NCI-H2196 (cell line): Measurements from ENCODE around the gene LAIR1.
A peak's percentile ranks its signal among the peaks of the same experiment; 100 is the strongest.
"Not testable (repeated sequence)": the region's sequence is repeated elsewhere in the genome, so short reads cannot be mapped to it uniquely, and the experiment has no call there.

Experiments
- DNase-seq: peaks from one replicate; lab custom pipeline; 2025; ENCODE audit not compliant: unreplicated experiment; lab: John Stamatoyannopoulos, UW

LAIR1 gene

GRCh38 chr19:54364775-54365257 lies at the start of gene LAIR1:
Gene LAIR1 (minus strand): TSS chr19:54364931. CDS start chr19:54364804, 127 bp downstream.
- no peak for DNase-seq

- no peak for DNase-seq
Measured at GRCh38 chr19:54414156-54414555, 49.4 kb upstream of the LAIR1 start.

DNA sequence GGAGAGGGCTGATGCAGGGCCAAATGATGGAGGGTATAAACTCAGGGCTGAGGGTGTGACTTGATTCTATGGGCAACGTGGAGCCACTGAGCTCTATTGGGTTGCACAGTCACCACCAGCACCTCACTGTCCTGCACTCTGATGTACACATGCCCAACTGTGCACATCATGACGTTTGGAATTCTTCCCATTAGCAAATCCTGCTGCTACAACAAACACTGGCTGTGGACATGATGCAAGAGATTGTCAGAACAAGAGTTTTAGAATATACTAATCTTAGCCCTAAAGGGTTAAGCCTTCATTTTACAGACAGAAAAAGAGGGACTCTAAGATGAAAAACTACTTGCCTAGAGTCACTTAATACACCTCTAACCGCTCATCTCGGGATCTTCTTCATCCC lies 48.1 kb upstream of the LAIR1 start:
- no peak for DNase-seq

DNA sequence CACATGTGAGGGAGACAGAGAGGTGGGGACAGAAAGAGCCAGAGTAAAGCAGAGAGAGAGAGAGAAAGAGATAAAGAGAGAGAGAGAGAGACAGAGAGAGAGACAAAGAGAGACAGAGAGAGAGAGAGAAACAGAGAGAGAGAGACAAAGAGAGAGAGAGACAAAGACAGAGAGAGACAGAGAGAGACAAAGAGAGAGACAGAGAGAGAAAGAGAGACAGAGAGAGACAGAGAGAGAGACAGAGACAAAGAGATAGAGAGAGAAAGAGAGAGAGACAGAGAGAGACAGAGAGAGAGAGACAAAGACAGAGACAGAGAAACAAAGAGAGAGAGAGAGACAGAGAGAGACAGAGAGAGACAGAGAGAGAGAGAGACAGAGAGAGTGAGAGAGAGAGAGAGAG lies 46.3 kb upstream of the LAIR1 start:
- DNase-seq = no peak

GRCh38 chr19:54408456-54409026 lies 43.8 kb upstream of the LAIR1 start:
- no peak for DNase-seq

DNA sequence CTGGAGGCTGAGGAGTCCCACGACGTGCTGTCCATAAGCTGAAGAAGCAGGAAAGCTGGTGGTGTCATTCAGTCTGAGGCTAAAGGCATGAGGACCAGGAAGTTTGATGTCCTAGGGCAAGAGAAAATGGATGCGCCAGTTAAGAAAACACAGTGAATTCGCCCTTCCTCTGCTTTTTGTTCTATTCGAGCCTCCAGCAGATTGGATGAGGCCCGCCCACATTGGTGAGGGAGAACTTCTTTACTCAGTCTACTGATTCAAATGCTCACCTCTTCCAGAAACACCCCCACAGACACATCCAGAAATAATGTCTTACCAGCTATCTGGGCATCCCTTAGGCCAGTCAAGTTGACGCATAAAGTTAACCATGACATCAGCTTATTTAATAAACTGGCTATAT lies 43.0 kb upstream of the LAIR1 start:
- no peak for DNase-seq

GRCh38 chr19:54405628-54406027 lies 40.9 kb upstream of the LAIR1 start:
- DNase-seq = no peak

- no peak for DNase-seq
Measured at GRCh38 chr19:54403054-54403453, 38.3 kb upstream of the LAIR1 start.

DNA sequence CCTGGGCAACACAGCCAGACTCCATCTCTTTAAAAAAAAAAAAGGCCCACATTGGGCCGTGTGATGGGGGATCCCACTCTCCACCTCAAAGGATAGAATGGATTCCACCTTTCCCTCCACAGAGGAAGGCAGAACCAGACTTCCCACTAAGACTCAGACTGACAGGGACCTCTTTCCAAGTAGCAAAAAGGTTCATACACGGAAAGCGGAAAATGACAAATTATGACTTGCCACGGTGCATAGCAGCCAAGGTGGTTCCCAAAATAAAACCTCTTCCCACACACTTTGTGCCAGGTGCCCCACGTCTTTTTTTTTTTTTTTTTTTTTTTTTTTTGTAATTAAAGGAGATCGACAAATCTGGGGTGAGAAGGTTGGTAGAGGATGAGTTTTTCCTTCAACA lies 36.2 kb upstream of the LAIR1 start:
- DNase-seq = no peak

DNA sequence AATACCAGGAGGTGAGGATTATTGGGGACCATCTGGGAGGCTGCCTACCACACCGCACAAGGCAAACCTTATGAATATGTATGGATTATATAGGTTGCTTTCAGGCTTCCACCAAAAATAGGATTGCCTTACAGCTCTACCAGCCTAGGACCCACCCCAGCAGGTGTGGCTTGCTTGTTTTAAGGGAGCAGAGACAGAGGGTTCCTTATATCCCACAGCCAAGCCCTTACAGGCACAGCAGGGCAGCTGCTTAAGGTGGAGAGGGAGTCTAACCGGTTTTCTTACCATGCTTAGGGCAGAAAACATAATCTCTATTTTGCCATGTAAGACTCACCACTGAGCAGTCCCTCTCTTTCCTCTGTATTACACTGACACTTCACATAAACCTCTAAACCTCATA lies 34.5 kb upstream of the LAIR1 start:
- DNase-seq = no peak

- DNase-seq = no peak
Measured at GRCh38 chr19:54395685-54396084, 31.0 kb upstream of the LAIR1 start.

DNA sequence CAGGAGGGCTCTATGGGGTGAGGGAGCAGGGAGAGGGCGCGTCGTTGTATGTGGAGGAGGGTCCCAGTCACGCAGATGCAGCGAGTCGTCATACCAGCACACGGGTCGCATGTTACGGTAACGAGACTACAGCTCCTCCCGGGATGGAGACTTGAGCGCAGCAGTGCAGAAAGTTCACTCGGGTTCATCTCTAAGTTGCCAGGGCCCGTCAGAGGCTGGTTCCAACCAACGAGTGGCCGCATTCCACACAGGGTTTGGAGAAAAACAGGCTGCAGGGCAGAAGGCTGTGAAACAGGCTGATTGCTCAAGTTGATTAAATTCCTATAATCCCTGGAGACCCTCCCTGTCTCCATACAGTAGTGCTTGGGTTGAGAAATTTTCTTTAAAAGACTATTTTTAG lies 28.6 kb upstream of the LAIR1 start:
- DNase-seq = no peak

DNA sequence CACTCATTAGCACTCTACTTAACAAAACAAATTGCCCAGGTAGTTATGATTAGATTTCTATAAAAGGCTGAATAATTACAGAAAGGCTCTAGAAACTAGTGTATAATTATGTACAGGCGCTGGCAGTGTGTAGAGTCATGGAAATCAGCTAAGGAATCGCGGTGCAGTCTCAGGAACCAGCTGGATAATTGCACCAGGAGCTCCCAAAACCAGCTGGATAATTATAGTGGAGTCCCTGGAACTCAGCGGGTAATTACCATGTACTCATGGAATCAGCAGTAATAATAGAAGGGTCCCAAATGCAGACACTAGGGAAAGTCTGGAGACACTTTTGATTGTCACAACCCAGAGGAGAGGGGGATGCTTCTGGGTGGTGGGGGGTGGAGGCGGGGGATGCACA lies 27.4 kb upstream of the LAIR1 start:
- DNase-seq = no peak

DNA sequence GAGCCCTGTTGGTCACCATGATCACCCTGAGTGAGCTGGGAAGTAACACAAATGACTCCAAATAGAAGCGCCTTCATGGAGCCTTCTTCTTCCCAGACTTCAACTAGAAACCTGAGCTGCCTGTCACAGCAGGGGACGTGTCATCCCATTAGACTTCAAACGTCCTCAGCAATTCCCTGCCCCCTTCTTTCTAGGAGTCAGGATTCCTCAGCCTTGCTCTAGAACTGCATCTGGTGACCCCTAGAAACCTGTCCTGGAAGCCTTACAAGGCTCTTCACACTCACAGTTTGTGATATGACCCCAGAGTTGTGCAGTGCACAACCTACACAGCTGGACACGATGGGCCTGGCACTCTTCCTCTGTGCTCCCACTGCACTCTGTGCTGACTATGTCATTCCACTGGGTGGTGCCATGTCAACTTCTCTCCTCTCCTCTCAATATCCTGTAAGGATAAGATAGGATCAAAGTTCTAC lies 26.9 kb upstream of the LAIR1 start:
- DNase-seq = no peak

DNA sequence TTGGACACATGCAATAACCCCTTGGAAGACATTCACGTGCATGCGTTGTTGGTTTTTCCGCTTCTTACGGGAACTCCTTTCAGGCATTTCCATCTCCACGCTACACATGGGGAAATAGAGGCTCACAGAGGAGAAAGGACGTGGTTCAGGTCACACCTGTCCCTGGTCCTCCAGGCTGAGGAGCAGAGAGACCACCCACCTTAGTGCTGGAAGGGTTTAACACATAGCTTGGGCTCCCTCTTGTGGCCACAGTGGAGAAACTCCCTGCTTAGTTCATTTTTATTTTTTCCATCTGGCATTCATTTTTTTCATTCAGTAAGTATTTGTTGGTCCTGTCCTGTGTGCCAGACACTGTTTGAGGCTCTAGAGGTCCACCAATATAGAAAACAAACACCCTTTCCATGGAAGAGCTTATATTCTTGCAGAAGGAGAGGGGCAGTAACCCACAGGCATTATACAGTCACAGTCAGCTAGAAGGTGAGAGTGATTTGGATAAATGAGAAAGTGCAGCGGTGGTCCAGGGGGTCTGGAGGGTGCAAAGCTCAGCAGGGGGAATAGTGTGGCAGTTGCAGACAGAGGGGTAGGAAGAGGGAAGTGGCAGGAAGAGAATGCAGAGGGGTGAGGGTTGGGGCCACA lies 26.3 kb upstream of the LAIR1 start:
- peak; percentile 52 for DNase-seq

DNA sequence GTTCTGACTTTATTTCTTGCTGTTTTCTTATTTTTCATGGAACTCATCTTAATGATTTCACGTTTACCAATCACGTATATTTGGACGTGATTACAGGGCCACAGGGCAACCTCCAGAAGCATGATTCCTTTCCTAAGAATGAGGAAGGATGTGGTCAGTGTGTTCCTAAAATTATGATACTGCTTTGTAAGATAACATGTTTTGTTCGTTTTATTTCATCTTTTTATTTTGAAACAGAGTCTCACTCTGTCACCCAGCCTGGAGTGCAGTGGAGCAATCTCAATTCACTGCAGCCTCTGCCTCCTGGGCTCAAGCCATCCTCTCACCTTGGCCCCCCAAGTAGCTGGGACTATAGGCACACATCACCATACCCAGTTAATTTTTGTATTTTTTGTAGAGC lies 24.8 kb upstream of the LAIR1 start:
- DNase-seq = no peak

GRCh38 chr19:54388802-54389139 lies 24.0 kb upstream of the LAIR1 start:
- DNase-seq = no peak

DNA sequence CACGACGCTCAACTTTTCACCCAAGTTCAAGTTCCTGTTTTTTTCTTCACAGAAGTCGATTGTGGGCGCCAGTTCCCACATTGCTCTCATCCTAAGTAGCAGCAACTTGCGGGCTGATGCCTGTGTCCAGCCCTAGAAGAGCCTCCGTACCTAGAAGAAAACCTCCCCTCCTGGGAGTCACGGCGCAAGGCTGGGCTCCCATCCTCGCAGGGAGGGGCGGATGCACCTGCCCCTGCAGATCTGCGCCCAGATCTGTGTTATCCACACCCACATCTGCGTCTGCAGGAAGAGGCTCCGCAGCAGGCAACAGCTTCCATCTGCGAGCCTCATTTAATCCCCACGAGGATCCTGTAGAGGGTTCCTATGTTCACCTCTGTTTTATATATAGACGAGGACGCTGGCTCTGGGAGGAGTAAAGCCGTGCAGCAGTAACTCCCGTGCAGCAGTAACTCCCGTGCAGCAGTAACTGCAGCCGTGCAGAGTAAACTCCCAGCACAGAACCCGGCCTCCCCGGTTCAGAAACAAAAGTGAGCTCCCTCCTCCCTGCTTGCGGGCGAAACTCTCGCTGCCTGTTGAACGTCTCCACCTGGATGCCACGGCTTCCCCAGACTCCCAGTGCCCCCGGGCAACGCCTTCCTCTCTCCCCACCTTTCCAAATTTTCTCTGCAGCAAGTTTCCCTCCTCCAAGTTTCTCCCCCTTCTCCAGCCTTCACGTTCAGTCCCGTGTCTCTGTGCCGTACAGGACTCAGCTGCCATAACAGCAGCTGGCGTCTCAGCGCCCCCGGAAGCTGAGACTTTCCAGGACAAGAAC lies 23.5 kb upstream of the LAIR1 start:
- no peak for DNase-seq

DNA sequence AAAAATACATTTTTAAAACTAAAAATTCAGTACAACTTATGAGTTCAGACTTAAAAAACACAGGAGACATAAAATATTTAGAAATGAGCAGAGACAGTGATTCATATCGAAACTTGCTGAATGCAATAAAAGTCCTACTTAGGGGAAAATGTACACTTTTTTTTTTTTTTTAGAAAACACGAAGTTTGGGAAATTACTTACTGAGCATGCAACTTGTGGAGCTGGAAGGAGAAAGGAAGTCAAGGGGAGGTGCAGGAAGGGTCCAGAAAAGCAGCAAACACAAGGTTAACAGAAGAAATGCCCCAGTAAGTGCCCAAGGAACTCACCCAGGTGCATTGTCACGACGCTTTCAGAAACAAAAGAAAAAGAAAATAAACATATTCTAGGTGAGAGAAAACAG lies 18.6 kb upstream of the LAIR1 start:
- DNase-seq = no peak

DNA sequence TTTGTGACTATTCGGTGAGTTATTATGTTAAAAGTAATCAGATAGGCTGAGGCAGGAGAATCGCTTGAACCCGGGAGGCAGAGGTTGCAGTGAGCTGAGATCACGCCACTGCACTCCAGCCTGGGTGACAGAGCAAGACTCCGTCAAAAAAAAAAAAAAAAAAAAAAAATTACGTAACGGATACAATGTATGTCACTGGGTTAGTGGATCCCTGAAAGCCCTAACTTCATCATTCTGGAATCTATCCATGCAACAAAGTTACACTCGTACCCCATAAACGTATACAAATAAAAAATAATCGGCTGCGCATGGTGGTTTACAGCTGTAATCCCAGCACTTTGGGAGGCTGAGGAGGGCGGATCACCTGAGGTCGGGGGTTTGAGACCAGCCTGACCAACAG lies 17.3 kb upstream of the LAIR1 start:
- DNase-seq = not testable (repeated sequence)

DNA sequence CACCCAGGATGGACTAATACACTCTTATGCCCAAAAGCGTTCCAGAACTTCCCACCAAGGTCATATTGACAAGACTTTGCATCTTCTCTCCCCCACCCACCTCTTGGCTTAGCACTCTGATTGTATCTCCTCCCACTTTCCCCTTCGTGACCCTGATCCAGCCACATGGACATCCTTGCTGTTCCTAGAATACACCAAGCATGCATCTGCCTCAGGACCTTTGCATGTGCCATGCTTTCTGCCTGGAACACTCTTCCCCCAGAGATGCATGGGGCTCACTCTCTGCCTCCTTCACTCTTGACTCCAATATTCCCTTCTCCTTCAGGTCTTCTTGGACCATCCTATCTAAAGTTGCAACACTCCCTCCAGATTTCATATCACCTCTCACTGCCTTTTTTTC lies 16.2 kb upstream of the LAIR1 start:
- no peak for DNase-seq

DNA sequence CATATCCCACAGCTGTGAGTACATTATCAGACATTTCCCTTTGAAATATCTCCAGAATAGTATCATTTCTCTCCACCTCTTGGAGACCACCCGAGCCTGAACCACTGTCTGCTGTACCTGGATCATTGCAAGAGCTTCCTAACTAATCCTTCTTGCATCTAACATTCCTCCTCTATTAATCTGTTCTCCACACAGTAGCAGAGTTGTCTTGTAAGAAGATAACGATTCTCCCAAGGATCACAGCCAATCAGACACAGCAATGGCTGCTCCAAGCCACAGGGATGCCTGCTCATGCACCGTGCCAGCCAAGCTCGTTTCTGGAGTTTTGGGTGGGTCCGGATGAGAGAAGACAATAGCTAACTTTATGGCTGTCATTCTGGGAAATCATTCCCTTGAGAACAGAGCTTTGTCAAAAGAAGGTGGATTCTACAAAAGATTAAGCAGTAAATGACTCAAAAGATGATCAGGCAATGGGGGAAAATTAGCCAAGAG lies 14.5 kb upstream of the LAIR1 start:
- no peak for DNase-seq
